GM15510 (cell line): ENCODE data around the gene DIP2B.

Experiments used
- POLR2A ChIP-seq: IDR thresholded peaks from 3 replicates; pipeline ENCODE4 v1.6.1; 2011; ENCODE audit warnings: borderline replicate concordance; ENCODE audit not compliant: insufficient read length; ENCODE audit errors: extremely low read depth

DIP2B gene

GRCh38 chr12:50579757-50580267 is 75.0 kb downstream of the DIP2B start:
- TF ChIP-seq POLR2A = no peak

GRCh38 chr12:50580436-50580835 is 75.7 kb downstream of the DIP2B start:
- TF ChIP-seq POLR2A = no peak

- TF ChIP-seq POLR2A = no peak
Measured at GRCh38 chr12:50581226-50582184, 76.7 kb downstream of the DIP2B start.

- TF ChIP-seq POLR2A = no peak
Measured at GRCh38 chr12:50584135-50584534, 79.3 kb downstream of the DIP2B start.

GRCh38 chr12:50589650-50590435 is 85.1 kb downstream of the DIP2B start:
- TF ChIP-seq POLR2A = no peak

- no peak for TF ChIP-seq POLR2A
Measured at GRCh38 chr12:50590869-50591268, 86.1 kb downstream of the DIP2B start.

- TF ChIP-seq POLR2A = no peak
Measured at GRCh38 chr12:50595667-50596066, 90.9 kb downstream of the DIP2B start.

- no peak for TF ChIP-seq POLR2A
Measured at GRCh38 chr12:50597200-50598195, 92.7 kb downstream of the DIP2B start.

GRCh38 chr12:50598321-50598862 is 93.6 kb downstream of the DIP2B start:
- TF ChIP-seq POLR2A = no peak

GRCh38 chr12:50599366-50600095 is 94.7 kb downstream of the DIP2B start:
- TF ChIP-seq POLR2A = no peak

- no peak for TF ChIP-seq POLR2A
Measured at GRCh38 chr12:50600364-50600763, 95.6 kb downstream of the DIP2B start.

GRCh38 chr12:50603817-50604639 is 99.2 kb downstream of the DIP2B start:
- TF ChIP-seq POLR2A = no peak

- TF ChIP-seq POLR2A = no peak
Measured at GRCh38 chr12:50604640-50604920, 99.8 kb downstream of the DIP2B start.

GRCh38 chr12:50606675-50607375 is 102.0 kb downstream of the DIP2B start:
- no peak for TF ChIP-seq POLR2A
